Skeletal muscle tissue (tissue), 4 donors: ENCODE results near the gene TMEM245. TPM values are rescaled to one million over a fixed set of nuclear protein-coding genes. Genes with fewer than 3 reads are reported as not detected.
"Not testable (repeated sequence)": the region's sequence is repeated elsewhere in the genome, so short reads cannot be mapped to it uniquely, and the experiment has no call there.

ENCODE experiments used
- H3K27ac ChIP-seq: one replicate; pipeline ENCODE4 v1.7.0; 2013; ENCODE audit warnings: mild to moderate bottlenecking, low read depth, low read length, inconsistent platforms
- H3K27me3 ChIP-seq, 3 donors: one replicate each; pipeline ENCODE4 v1.7.0; 2013; ENCODE audit warnings: low read length in 3 of 3; ENCODE audit not compliant: control insufficient read depth in 3 of 3, insufficient read depth in 3 of 3
- H3K36me3 ChIP-seq, 3 donors: one replicate each; pipeline ENCODE4 v1.7.0; 2013; ENCODE audit warnings: low read length in 3 of 3; ENCODE audit not compliant: control insufficient read depth in 3 of 3, insufficient read depth in 3 of 3
- H3K4me1 ChIP-seq, 3 donors: one replicate each; pipeline ENCODE4 v1.7.0; 2013; ENCODE audit warnings: low read length in 3 of 3, mild to moderate bottlenecking in 3 of 3; ENCODE audit not compliant: control insufficient read depth in 3 of 3, insufficient read depth in 3 of 3
- H3K4me3 ChIP-seq, 3 donors: one replicate each; pipeline ENCODE4 v1.7.0; 2013; ENCODE audit warnings: low read length in 3 of 3
- H3K9ac ChIP-seq, 3 donors: one replicate each; pipeline ENCODE4 v1.7.0; 2013; ENCODE audit warnings: low read length in 3 of 3, mild to moderate bottlenecking in 3 of 3, moderate library complexity in 2 of 3, low read depth in 1 of 3
- H3K9me3 ChIP-seq, 3 donors: one replicate each; pipeline ENCODE4 v1.7.0; 2013; ENCODE audit warnings: low read length in 3 of 3; ENCODE audit not compliant: control insufficient read depth in 3 of 3
- total RNA-seq: library from RNA; depleted of rRNA; stranded (reverse); fragments of >200 nt; gene quantifications from one replicate; pipeline ENCODE4 v1.2.3, GENCODE V29; 2014
- donor health status: Osteomylitis.

The TMEM245 gene
- total RNA-seq, 1 donor from 2014 or later: 62.6 TPM

DNA sequence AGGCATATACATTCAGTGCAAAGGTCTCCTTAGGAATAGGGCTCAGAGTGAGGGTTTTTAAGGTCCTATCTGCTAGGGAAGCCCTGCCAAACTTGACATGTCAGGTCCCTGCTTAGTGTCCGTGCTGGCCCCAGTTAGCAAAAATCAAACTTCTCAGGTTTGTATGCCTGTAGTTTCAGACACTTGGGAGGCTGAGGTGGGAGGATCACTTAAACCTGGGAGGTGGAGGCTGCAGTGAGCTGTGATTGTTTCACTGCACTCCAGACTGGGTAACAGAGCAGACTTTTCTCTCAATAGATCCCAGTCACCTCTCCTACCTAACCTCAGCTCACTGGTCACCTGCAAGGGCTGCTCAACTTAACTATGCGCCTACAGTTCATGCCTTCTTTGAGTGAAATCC lies 18.7 kb upstream of the TMEM245 start:
- Histone ChIP-seq H3K4me1 (no peaks in the 10 kb centered on the region), H3K27ac (no peak overlapping the region), H3K9me3 (no peaks in the 10 kb centered on the region), H3K27me3 (no peaks in the 10 kb centered on the region), H3K4me3 (no peak overlapping the region), H3K36me3 (no peaks in the 10 kb centered on the region), H3K9ac (no peak overlapping the region)

- no peaks in the 10 kb centered on the region for H3K4me1 ChIP-seq
- no peaks in the 10 kb centered on the region for H3K9me3 ChIP-seq
- H3K4me3 ChIP-seq: no peak overlapping the region
- H3K27ac ChIP-seq: no peak overlapping the region
- no peaks in the 10 kb centered on the region for H3K27me3 ChIP-seq
- H3K36me3 ChIP-seq: no peaks in the 10 kb centered on the region
- H3K9ac ChIP-seq: no peak overlapping the region
Measured at GRCh38 chr9:109134167-109134578, 14.4 kb upstream of the TMEM245 start.

DNA sequence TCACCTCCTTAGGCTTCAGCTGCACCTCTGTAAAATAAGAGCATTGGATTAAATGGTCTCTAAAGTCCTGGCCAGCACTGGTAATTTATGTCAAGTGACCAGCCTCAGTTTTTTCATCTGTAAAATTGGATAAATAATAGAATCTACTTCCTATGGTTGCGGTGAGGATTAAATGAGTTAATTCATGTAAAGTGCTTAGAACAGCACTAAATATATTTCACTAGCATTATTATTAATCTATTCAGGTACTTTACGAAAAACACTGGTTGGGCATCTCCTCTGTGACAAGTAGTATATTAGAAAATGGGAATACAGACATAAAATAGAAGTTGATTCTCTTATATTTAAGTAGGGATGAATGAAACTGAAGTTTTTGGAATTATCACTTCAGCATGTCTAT lies 13.8 kb upstream of the TMEM245 start:
- H3K36me3 ChIP-seq: no peaks in the 10 kb centered on the region

DNA sequence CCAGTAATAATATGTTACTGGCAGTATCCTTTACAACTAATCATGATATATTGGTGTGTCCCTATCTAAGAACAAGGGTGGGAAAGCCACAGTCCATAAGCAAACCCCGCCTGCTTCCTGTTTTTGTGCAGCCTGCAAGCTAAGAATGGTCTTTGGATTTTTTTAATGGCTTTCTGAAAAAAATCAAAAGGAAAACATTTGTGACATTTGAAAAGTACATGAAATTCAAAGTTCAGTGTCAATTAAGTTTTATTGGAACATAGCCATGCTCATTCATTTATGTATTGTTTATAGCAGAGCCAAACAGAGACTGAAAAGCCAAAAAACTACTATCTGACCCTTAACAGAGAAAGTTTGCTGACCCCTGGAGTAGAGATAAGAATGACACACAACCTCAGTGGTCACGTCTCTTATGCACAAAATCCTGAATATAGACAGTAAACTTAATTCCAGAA lies 12.8 kb upstream of the TMEM245 start:
- H3K4me3 ChIP-seq: no peak overlapping the region
- no peak overlapping the region for H3K9ac ChIP-seq
- H3K27ac ChIP-seq: no peak overlapping the region
- no peaks in the 10 kb centered on the region for H3K36me3 ChIP-seq
- H3K4me1 ChIP-seq: no peaks in the 10 kb centered on the region
- no peaks in the 10 kb centered on the region for H3K9me3 ChIP-seq
- H3K27me3 ChIP-seq: no peaks in the 10 kb centered on the region

More for the DNA sequence above, 13.8 kb upstream of the TMEM245 start:
- Histone ChIP-seq H3K4me3 (no peak overlapping the region), H3K9me3 (no peaks in the 10 kb centered on the region), H3K27ac (no peak overlapping the region), H3K27me3 (no peaks in the 10 kb centered on the region), H3K9ac (no peak overlapping the region), H3K4me1 (no peaks in the 10 kb centered on the region)

GRCh38 chr9:109129470-109130197 lies 9.9 kb upstream of the TMEM245 start:
- Histone ChIP-seq H3K36me3 (no peaks in the 10 kb centered on the region), H3K9ac (no peak overlapping the region), H3K4me1 (no peaks in the 10 kb centered on the region), H3K27ac (no peak overlapping the region), H3K27me3 (no peaks in the 10 kb centered on the region), H3K4me3 (no peak overlapping the region), H3K9me3 (no peaks in the 10 kb centered on the region)

DNA sequence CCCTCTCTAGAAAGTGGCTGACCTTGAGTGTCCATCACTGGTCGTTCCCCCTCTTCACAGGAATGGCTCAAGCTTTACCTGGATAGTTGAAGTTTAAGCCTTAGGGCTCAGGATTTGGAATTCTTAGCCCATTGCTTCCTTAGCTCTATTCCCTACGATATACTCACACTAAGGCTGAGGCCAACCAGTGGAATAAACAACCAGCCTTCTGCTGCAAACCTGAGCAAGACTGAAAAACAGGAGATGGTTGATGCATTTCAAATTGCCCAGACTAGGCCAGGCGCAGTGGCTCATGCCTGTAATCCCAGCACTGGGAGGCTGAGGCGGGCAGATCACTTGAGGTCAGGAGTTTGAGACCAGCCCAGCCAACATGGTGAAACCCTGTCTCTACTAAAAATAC lies 6.9 kb upstream of the TMEM245 start:
- H3K27me3 ChIP-seq, H3K4me3 ChIP-seq, H3K27ac ChIP-seq, H3K9me3 ChIP-seq, H3K9ac ChIP-seq, H3K4me1 ChIP-seq, H3K36me3 ChIP-seq: not testable (repeated sequence)

DNA sequence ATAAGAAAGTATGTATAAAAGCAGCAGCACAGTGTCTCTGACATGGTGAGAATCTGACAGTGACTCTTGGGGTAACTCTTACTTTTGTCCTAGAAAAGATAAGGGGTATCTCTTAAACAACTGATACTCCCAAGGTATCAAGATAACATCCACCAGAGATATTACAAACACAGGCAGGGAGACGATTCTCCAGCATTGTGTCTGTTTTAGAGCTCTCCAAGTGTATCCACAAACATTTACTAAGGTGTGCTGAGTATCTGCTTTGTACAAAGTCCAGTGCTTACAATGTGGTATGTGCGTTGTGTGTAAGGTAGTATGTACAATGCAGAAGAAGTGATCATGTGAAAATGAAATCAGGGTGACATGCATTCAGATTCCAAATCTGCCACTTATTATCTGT lies 4.4 kb upstream of the TMEM245 start:
- no peak overlapping the region for H3K27ac ChIP-seq
- H3K27me3 ChIP-seq: no peaks in the 10 kb centered on the region
- peaks cover 0 to 5% (median 3%) of the 10 kb centered on the region in 3 donors for H3K4me1 ChIP-seq
- no peaks in the 10 kb centered on the region for H3K9me3 ChIP-seq
- H3K9ac ChIP-seq: no peak overlapping the region
- no peak overlapping the region for H3K4me3 ChIP-seq
- no peaks in the 10 kb centered on the region for H3K36me3 ChIP-seq

DNA sequence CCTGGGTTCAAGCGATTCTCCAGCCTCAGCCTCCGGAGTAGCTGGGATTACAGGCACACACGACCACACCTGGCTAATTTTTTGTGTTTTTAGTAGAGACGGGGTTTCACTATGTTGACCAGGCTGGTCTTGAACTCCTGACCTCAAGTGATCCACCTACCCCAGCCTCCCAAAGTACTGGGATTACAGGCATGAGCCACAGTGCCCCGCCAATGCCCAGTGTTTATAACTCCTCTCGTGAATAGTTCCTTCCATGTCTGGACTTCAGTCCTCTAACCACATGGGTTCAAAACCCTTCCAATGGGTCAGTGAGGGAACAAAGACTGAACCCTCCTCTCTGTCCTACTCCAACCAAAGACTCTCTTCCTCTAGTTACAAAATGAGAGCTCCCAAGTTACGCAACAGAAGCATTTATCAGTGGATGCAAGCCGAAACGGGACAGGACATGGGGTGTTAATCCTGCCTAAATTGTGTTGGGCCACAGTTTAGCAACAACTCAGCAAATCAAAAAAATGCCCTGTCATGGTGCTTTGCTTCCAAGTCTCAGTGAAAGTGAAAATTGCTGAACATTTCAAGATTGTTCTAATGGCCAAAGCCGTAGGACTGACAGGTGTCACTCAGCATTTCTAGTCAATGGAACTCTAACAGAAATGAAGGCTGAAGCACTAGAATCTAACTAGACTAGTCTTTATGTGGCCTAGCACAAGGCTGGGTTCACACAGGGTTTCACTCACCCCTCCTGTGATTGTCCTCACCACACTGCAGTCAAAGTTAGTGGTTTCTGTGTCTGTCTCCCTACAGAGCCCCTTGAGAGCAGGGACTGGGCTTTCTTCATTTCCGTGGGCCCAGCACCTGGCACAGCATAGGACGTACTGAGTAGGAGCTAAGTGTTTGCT lies 3.2 kb upstream of the TMEM245 start:
- no peaks in the 10 kb centered on the region for H3K36me3 ChIP-seq
- H3K9ac ChIP-seq: no peak overlapping the region
- H3K4me1 ChIP-seq: peaks cover 9 to 16% (median 12%) of the 10 kb centered on the region in 3 donors
- H3K27me3 ChIP-seq: no peaks in the 10 kb centered on the region
- H3K27ac ChIP-seq: no peak overlapping the region
- no peak overlapping the region for H3K4me3 ChIP-seq
- no peaks in the 10 kb centered on the region for H3K9me3 ChIP-seq

- Histone ChIP-seq H3K4me3 (no peak overlapping the region), H3K9me3 (no peaks in the 10 kb centered on the region), H3K27me3 (no peaks in the 10 kb centered on the region), H3K27ac (no peak overlapping the region), H3K36me3 (no peaks in the 10 kb centered on the region), H3K4me1 (peaks cover 23 to 26% (median 24%) of the 10 kb centered on the region in 3 donors), H3K9ac (no peak overlapping the region)
Measured at GRCh38 chr9:109121232-109121796, 1.6 kb upstream of the TMEM245 start.
